ENCODE data around the gene MAP3K7. TPM values are rescaled to one million over a fixed set of nuclear protein-coding genes. Genes with fewer than 3 reads are reported as not detected.

Gene MAP3K7
- polyA plus RNA-seq, 2 donors, result 8.4 to 10.0 TPM

DNA sequence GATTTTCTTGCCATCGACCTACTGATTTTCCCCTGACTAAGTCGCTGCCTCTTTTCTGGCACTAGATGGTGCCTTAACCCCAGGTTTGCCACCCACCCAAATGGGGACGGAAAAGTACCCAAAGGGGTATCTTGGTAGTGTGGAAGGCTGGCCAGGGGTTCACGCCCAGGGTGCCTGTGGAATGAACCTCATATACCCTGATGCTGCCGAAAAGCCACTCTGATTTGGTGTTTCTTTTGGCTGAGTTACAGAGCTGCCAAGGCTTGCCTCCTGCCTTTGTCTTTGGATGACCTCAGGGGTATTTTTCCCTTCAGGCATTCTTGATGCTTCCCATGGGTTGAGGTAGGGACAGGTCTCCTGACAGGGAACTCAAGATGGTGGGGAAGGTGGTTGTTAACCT lies 78.1 kb downstream of the MAP3K7 start:
- Histone ChIP-seq H3K4me3 (ENCODE audit: low read depth in 1 of 2, low read length in 2 of 2) (no peak overlapping the region), H3K9me3 (ENCODE audit: control insufficient read depth in 2 of 2, insufficient read depth in 1 of 2, low read depth in 1 of 2, low read length in 1 of 2) (no peaks in the 10 kb centered on the region), H3K36me3 (ENCODE audit: control insufficient read depth in 2 of 2, insufficient read depth in 2 of 2, low read length in 1 of 2) (peaks cover 0 to 2% of the 10 kb centered on the region in 2 donors), H3K4me1 (ENCODE audit: control insufficient read depth in 2 of 2, insufficient read depth in 2 of 2, low read length in 1 of 2) (no peaks in the 10 kb centered on the region), H3K27ac (ENCODE audit: low read depth in 2 of 2, low read length in 1 of 2) (no peak overlapping the region), H3K27me3 (ENCODE audit: control insufficient read depth in 1 of 2, insufficient read depth in 2 of 2, low read length in 2 of 2) (no peaks in the 10 kb centered on the region)
- WGBS, 2 donors, result 75 to 81% methylated on average over 5 of the region's 5 CpGs

GRCh38 chr6:90502866-90503407 lies 83.9 kb downstream of the MAP3K7 start:
- WGBS, 2 donors, result 84 to 91% methylated on average over 3 of the region's 3 CpGs
- no peak overlapping the region for H3K4me3 ChIP-seq (ENCODE audit: low read depth in 1 of 2, low read length in 2 of 2)
- H3K9me3 ChIP-seq (ENCODE audit: control insufficient read depth in 2 of 2, insufficient read depth in 1 of 2, low read depth in 1 of 2, low read length in 1 of 2), result no peaks in the 10 kb centered on the region
- H3K36me3 ChIP-seq (ENCODE audit: control insufficient read depth in 2 of 2, insufficient read depth in 2 of 2, low read length in 1 of 2), result no peaks in the 10 kb centered on the region
- H3K27me3 ChIP-seq (ENCODE audit: control insufficient read depth in 1 of 2, insufficient read depth in 2 of 2, low read length in 2 of 2), result no peaks in the 10 kb centered on the region
- H3K4me1 ChIP-seq (ENCODE audit: control insufficient read depth in 2 of 2, insufficient read depth in 2 of 2, low read length in 1 of 2), result no peaks in the 10 kb centered on the region
- no peak overlapping the region for H3K27ac ChIP-seq (ENCODE audit: low read depth in 2 of 2, low read length in 1 of 2)

GRCh38 chr6:90502381-90502780 lies 84.5 kb downstream of the MAP3K7 start:
- Histone ChIP-seq H3K27ac (ENCODE audit: low read depth in 2 of 2, low read length in 1 of 2) (no peak overlapping the region), H3K9me3 (ENCODE audit: control insufficient read depth in 2 of 2, insufficient read depth in 1 of 2, low read depth in 1 of 2, low read length in 1 of 2) (no peaks in the 10 kb centered on the region), H3K4me1 (ENCODE audit: control insufficient read depth in 2 of 2, insufficient read depth in 2 of 2, low read length in 1 of 2) (no peaks in the 10 kb centered on the region), H3K27me3 (ENCODE audit: control insufficient read depth in 1 of 2, insufficient read depth in 2 of 2, low read length in 2 of 2) (no peaks in the 10 kb centered on the region), H3K4me3 (ENCODE audit: low read depth in 1 of 2, low read length in 2 of 2) (no peak overlapping the region), H3K36me3 (ENCODE audit: control insufficient read depth in 2 of 2, insufficient read depth in 2 of 2, low read length in 1 of 2) (no peaks in the 10 kb centered on the region)
- 83 to 86% methylated on average over 3 of the region's 3 CpGs for WGBS, 2 donors

DNA sequence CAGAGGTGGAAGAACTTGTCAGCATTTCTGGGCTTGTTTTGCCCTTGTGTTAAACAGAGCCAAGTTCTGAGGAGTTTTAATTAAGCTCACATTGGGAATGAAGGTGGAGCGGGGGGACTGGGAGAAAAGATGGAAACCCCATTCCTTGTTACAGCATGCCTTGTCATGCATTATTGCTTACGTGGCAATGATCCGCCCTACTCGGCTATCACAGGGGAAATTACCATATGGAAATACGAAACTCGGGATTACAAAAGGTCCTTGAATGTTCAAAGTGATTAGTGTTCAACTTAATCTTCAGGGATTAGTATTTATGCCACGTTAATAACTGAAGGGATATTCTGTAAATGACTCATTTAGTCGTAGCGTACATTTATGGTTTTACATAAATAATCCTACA lies 86.4 kb downstream of the MAP3K7 start:
- Histone ChIP-seq H3K4me3 (ENCODE audit: low read depth in 1 of 2, low read length in 2 of 2) (no peak overlapping the region), H3K4me1 (ENCODE audit: control insufficient read depth in 2 of 2, insufficient read depth in 2 of 2, low read length in 1 of 2) (no peaks in the 10 kb centered on the region), H3K27ac (ENCODE audit: low read depth in 2 of 2, low read length in 1 of 2) (no peak overlapping the region), H3K27me3 (ENCODE audit: control insufficient read depth in 1 of 2, insufficient read depth in 2 of 2, low read length in 2 of 2) (no peaks in the 10 kb centered on the region), H3K36me3 (ENCODE audit: control insufficient read depth in 2 of 2, insufficient read depth in 2 of 2, low read length in 1 of 2) (no peaks in the 10 kb centered on the region), H3K9me3 (ENCODE audit: control insufficient read depth in 2 of 2, insufficient read depth in 1 of 2, low read depth in 1 of 2, low read length in 1 of 2) (no peaks in the 10 kb centered on the region)
- WGBS, 2 donors, result 36 to 49% methylated on average over 9 of the region's 9 CpGs

DNA sequence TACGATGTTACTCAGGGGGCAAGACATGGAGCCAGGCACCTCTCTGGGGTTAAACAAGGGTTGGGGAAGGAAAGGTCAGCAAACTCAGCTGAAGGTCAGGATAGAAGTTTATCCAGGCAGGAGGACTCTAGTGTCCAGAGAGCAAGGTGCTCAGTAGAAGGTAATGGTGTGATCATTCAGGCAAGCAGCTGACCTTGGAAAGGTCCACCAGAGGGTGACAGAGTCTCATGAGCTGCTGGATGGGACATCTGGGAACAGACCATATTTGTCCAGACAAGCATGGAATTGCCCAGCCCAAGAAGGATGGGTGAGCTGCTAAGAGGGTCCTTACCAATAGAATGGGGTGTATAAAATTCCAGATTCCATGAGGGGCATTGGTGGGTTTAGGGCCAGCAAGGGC lies 89.5 kb downstream of the MAP3K7 start:
- Histone ChIP-seq H3K36me3 (ENCODE audit: control insufficient read depth in 2 of 2, insufficient read depth in 2 of 2, low read length in 1 of 2) (no peaks in the 10 kb centered on the region), H3K4me3 (ENCODE audit: low read depth in 1 of 2, low read length in 2 of 2) (no peak overlapping the region), H3K27ac (ENCODE audit: low read depth in 2 of 2, low read length in 1 of 2) (no peak overlapping the region), H3K9me3 (ENCODE audit: control insufficient read depth in 2 of 2, insufficient read depth in 1 of 2, low read depth in 1 of 2, low read length in 1 of 2) (no peaks in the 10 kb centered on the region), H3K27me3 (ENCODE audit: control insufficient read depth in 1 of 2, insufficient read depth in 2 of 2, low read length in 2 of 2) (peaks cover 0 to 3% of the 10 kb centered on the region in 2 donors), H3K4me1 (ENCODE audit: control insufficient read depth in 2 of 2, insufficient read depth in 2 of 2, low read length in 1 of 2) (no peaks in the 10 kb centered on the region)
- WGBS, 2 donors, result 95 to 97% methylated on average over 1 of the region's 1 CpG

GRCh38 chr6:90496258-90497016 lies 90.4 kb downstream of the MAP3K7 start:
- Histone ChIP-seq H3K36me3 (ENCODE audit: control insufficient read depth in 2 of 2, insufficient read depth in 2 of 2, low read length in 1 of 2) (no peaks in the 10 kb centered on the region), H3K27me3 (ENCODE audit: control insufficient read depth in 1 of 2, insufficient read depth in 2 of 2, low read length in 2 of 2) (peaks cover 0 to 5% of the 10 kb centered on the region in 2 donors), H3K27ac (ENCODE audit: low read depth in 2 of 2, low read length in 1 of 2) (no peak overlapping the region), H3K9me3 (ENCODE audit: control insufficient read depth in 2 of 2, insufficient read depth in 1 of 2, low read depth in 1 of 2, low read length in 1 of 2) (no peaks in the 10 kb centered on the region), H3K4me1 (ENCODE audit: control insufficient read depth in 2 of 2, insufficient read depth in 2 of 2, low read length in 1 of 2) (no peaks in the 10 kb centered on the region), H3K4me3 (ENCODE audit: low read depth in 1 of 2, low read length in 2 of 2) (no peak overlapping the region)
- WGBS, 2 donors, result 74 to 81% methylated on average over 17 of the region's 17 CpGs

- H3K4me1 ChIP-seq (ENCODE audit: control insufficient read depth in 2 of 2, insufficient read depth in 2 of 2, low read length in 1 of 2), result no peaks in the 10 kb centered on the region
- H3K27me3 ChIP-seq (ENCODE audit: control insufficient read depth in 1 of 2, insufficient read depth in 2 of 2, low read length in 2 of 2), result peaks cover 0 to 5% of the 10 kb centered on the region in 2 donors
- no peaks in the 10 kb centered on the region for H3K36me3 ChIP-seq (ENCODE audit: control insufficient read depth in 2 of 2, insufficient read depth in 2 of 2, low read length in 1 of 2)
- no peak overlapping the region for H3K4me3 ChIP-seq (ENCODE audit: low read depth in 1 of 2, low read length in 2 of 2)
- H3K9me3 ChIP-seq (ENCODE audit: control insufficient read depth in 2 of 2, insufficient read depth in 1 of 2, low read depth in 1 of 2, low read length in 1 of 2), result no peaks in the 10 kb centered on the region
- 82% methylated on average over 9 of the region's 9 CpGs for WGBS, 2 donors
- H3K27ac ChIP-seq (ENCODE audit: low read depth in 2 of 2, low read length in 1 of 2), result no peak overlapping the region
Measured at GRCh38 chr6:90495216-90495817, 91.6 kb downstream of the MAP3K7 start.

- Histone ChIP-seq H3K27me3 (ENCODE audit: control insufficient read depth in 1 of 2, insufficient read depth in 2 of 2, low read length in 2 of 2) (peaks cover 0 to 5% of the 10 kb centered on the region in 2 donors), H3K4me3 (ENCODE audit: low read depth in 1 of 2, low read length in 2 of 2) (no peak overlapping the region), H3K9me3 (ENCODE audit: control insufficient read depth in 2 of 2, insufficient read depth in 1 of 2, low read depth in 1 of 2, low read length in 1 of 2) (no peaks in the 10 kb centered on the region), H3K27ac (ENCODE audit: low read depth in 2 of 2, low read length in 1 of 2) (no peak overlapping the region), H3K4me1 (ENCODE audit: control insufficient read depth in 2 of 2, insufficient read depth in 2 of 2, low read length in 1 of 2) (no peaks in the 10 kb centered on the region), H3K36me3 (ENCODE audit: control insufficient read depth in 2 of 2, insufficient read depth in 2 of 2, low read length in 1 of 2) (no peaks in the 10 kb centered on the region)
- WGBS, 2 donors, result 48 to 65% methylated on average over 7 of the region's 7 CpGs
Measured at GRCh38 chr6:90494067-90494780, 92.6 kb downstream of the MAP3K7 start.

- Histone ChIP-seq H3K4me3 (ENCODE audit: low read depth in 1 of 2, low read length in 2 of 2) (no peak overlapping the region), H3K36me3 (ENCODE audit: control insufficient read depth in 2 of 2, insufficient read depth in 2 of 2, low read length in 1 of 2) (no peaks in the 10 kb centered on the region), H3K27me3 (ENCODE audit: control insufficient read depth in 1 of 2, insufficient read depth in 2 of 2, low read length in 2 of 2) (peaks cover 0 to 5% of the 10 kb centered on the region in 2 donors), H3K27ac (ENCODE audit: low read depth in 2 of 2, low read length in 1 of 2) (no peak overlapping the region), H3K4me1 (ENCODE audit: control insufficient read depth in 2 of 2, insufficient read depth in 2 of 2, low read length in 1 of 2) (no peaks in the 10 kb centered on the region), H3K9me3 (ENCODE audit: control insufficient read depth in 2 of 2, insufficient read depth in 1 of 2, low read depth in 1 of 2, low read length in 1 of 2) (no peaks in the 10 kb centered on the region)
- 64 to 75% methylated on average over 2 of the region's 2 CpGs for WGBS, 2 donors
Measured at GRCh38 chr6:90493332-90493731, 93.5 kb downstream of the MAP3K7 start.

All from esophagus (tissue), 2 donors.